WTC11 (cell line): Measurements from ENCODE around the gene PIF1. TPM values are rescaled to one million over a fixed set of nuclear protein-coding genes. Genes with fewer than 3 reads are reported as not detected.

Source experiments
- ATAC-seq: fragments of 200-7000 bp; cut with Tn5 transposase; 2 replicates; pipeline ENCODE4 v1.10.0; 2021; ENCODE audit warnings: mild to moderate bottlenecking, moderate library complexity
- CTCF ChIA-PET: fragments of 300-600 bp; sonication (Branson Sonifier 250); formaldehyde crosslinking; loops from one replicate; lab custom pipeline; 2021; ENCODE audit warnings: antibody characterized with exemption; lab: Charles Lee
- POLR2A ChIA-PET: fragments of 350-600 bp; sonication (Branson Sonifier 250); formaldehyde crosslinking; loops from one replicate; lab custom pipeline; 2021; ENCODE audit warnings: antibody characterized with exemption; lab: Charles Lee
- DNase-seq: peaks from one replicate; pipeline ENCODE4 v3.0.0; 2021; ENCODE audit warnings: low spot score
- H3K27ac Mint-ChIP-seq: 2 replicates; pipeline ENCODE4 v1.8.0; 2021; ENCODE audit warnings: mixed read lengths
- H3K27me3 Mint-ChIP-seq: 2 replicates; pipeline ENCODE4 v1.8.0; 2021; ENCODE audit warnings: low read depth, mild to moderate bottlenecking, moderate library complexity, mixed read lengths
- H3K36me3 Mint-ChIP-seq: 2 replicates; pipeline ENCODE4 v1.8.0; 2021; ENCODE audit warnings: mixed read lengths
- H3K4me1 Mint-ChIP-seq: 2 replicates; pipeline ENCODE4 v1.8.0; 2022; ENCODE audit warnings: mixed read lengths
- H3K4me3 Mint-ChIP-seq: 2 replicates; pipeline ENCODE4 v1.8.0; 2021; ENCODE audit warnings: mild to moderate bottlenecking, moderate library complexity, mixed read lengths
- H3K9me3 Mint-ChIP-seq: 2 replicates; pipeline ENCODE4 v1.8.0; 2021; ENCODE audit warnings: mixed read lengths
- AFF4 ChIP-seq: sonication (generic); formaldehyde crosslinking; IDR thresholded peaks from 2 replicates; pipeline ENCODE4 v1.8.1; 2023; ENCODE audit warnings: mild to moderate bottlenecking, missing genetic modification reagents, borderline replicate concordance
- ATF2 ChIP-seq: sonication (generic); formaldehyde crosslinking; IDR thresholded peaks from 2 replicates; pipeline ENCODE4 v1.8.1; 2022; ENCODE audit warnings: low read depth, missing genetic modification reagents, borderline replicate concordance
- CDX4 ChIP-seq: fragments of 250-450 bp; sonication (Bioruptor Pico); IDR thresholded peaks from 2 replicates; pipeline ENCODE4 v1.9.0; 2021; ENCODE audit warnings: moderate library complexity, mild to moderate bottlenecking, inconsistent platforms, borderline replicate concordance
- CREM ChIP-seq: sonication (generic); formaldehyde crosslinking; IDR thresholded peaks from 2 replicates; pipeline ENCODE4 v1.8.1; 2022; ENCODE audit warnings: mild to moderate bottlenecking, missing genetic modification reagents, moderate library complexity
- ERG ChIP-seq: fragments of 250-450 bp; sonication (Bioruptor Pico); IDR thresholded peaks from 2 replicates; pipeline ENCODE4 v1.8.0; 2021; ENCODE audit warnings: mild to moderate bottlenecking
- FOXJ3 ChIP-seq: sonication (generic); formaldehyde crosslinking; IDR thresholded peaks from 2 replicates; pipeline ENCODE4 v1.9.0; 2021; ENCODE audit warnings: missing genetic modification reagents, mild to moderate bottlenecking, borderline replicate concordance
- FOXK1 ChIP-seq: sonication (generic); formaldehyde crosslinking; IDR thresholded peaks from 2 replicates; pipeline ENCODE4 v1.8.0; 2022; ENCODE audit warnings: mild to moderate bottlenecking, moderate library complexity, missing genetic modification reagents
- FOXP1 ChIP-seq: sonication (generic); formaldehyde crosslinking; IDR thresholded peaks from 2 replicates; pipeline ENCODE4 v1.8.0; 2022; ENCODE audit warnings: missing genetic modification reagents, mild to moderate bottlenecking, moderate library complexity, borderline replicate concordance
- GTF2I ChIP-seq: fragments of 250-450 bp; sonication (Bioruptor Pico); conservative IDR thresholded peaks from 2 replicates; pipeline ENCODE4 v1.4.0; 2021; ENCODE audit warnings: mild to moderate bottlenecking
- MLX ChIP-seq: sonication (generic); formaldehyde crosslinking; IDR thresholded peaks from 2 replicates; pipeline ENCODE4 v1.8.1; 2023; ENCODE audit warnings: mild to moderate bottlenecking, missing genetic modification reagents, moderate library complexity
- MXD4 ChIP-seq: fragments of 250-450 bp; sonication (Bioruptor Pico); IDR thresholded peaks from 2 replicates; pipeline ENCODE4 v1.8.0; 2021; ENCODE audit warnings: mild to moderate bottlenecking, moderate library complexity, borderline replicate concordance
- NFATC4 ChIP-seq: fragments of 250-450 bp; sonication (Bioruptor Pico); IDR thresholded peaks from 2 replicates; pipeline ENCODE4 v1.9.0; 2021; ENCODE audit warnings: mild to moderate bottlenecking
- NFE2L1 ChIP-seq: sonication (generic); formaldehyde crosslinking; IDR thresholded peaks from 2 replicates; pipeline ENCODE4 v1.8.1; 2023; ENCODE audit warnings: missing genetic modification reagents
- NFYB ChIP-seq: sonication (generic); formaldehyde crosslinking; conservative IDR thresholded peaks from 2 replicates; pipeline ENCODE4 v1.8.0; 2022; ENCODE audit warnings: low read depth, missing genetic modification reagents
- NR2C2 ChIP-seq: sonication (generic); formaldehyde crosslinking; IDR thresholded peaks from 2 replicates; pipeline ENCODE4 v1.8.0; 2022; ENCODE audit warnings: mild to moderate bottlenecking, missing genetic modification reagents
- NR3C1 ChIP-seq: sonication (generic); formaldehyde crosslinking; conservative IDR thresholded peaks from 2 replicates; pipeline ENCODE4 v1.8.1; 2023; ENCODE audit warnings: low read depth, mild to moderate bottlenecking, missing genetic modification reagents
- STAT6 ChIP-seq: sonication (generic); formaldehyde crosslinking; conservative IDR thresholded peaks from 2 replicates; pipeline ENCODE4 v1.8.1; 2023; ENCODE audit warnings: mild to moderate bottlenecking, low read depth, missing genetic modification reagents, moderate library complexity
- ZBTB21 ChIP-seq: sonication (generic); formaldehyde crosslinking; IDR thresholded peaks from 2 replicates; pipeline ENCODE4 v1.8.1; 2023; ENCODE audit warnings: mild to moderate bottlenecking, missing genetic modification reagents, borderline replicate concordance
- ZNF121 ChIP-seq: sonication (generic); formaldehyde crosslinking; IDR thresholded peaks from 2 replicates; pipeline ENCODE4 v1.8.0; 2023; ENCODE audit warnings: missing genetic modification reagents
- ZNF416 ChIP-seq: fragments of 250-450 bp; sonication (Bioruptor Pico); IDR thresholded peaks from 2 replicates; pipeline ENCODE4 v1.9.0; 2021; ENCODE audit warnings: mild to moderate bottlenecking, inconsistent platforms
- ZNF671 ChIP-seq: fragments of 250-450 bp; sonication (Bioruptor Pico); IDR thresholded peaks from 2 replicates; pipeline ENCODE4 v1.8.0; 2021; ENCODE audit warnings: mild to moderate bottlenecking
- total RNA-seq: library from RNA; stranded (reverse); gene quantifications from 3 replicates; pipeline ENCODE4 v1.2.3, GENCODE V29; 2021

The PIF1 gene
- total RNA-seq, 1 experiment from 2014 or later: 249 TPM

- no peak for TF ChIP-seq STAT6 (CRISPR knock-in tag)
- peak; percentile 59; the same call in 1 of the 2 replicates for TF ChIP-seq FOXP1 (CRISPR knock-in tag)
- TF ChIP-seq AFF4: no peak; the same call in 1 of the 2 replicates
- TF ChIP-seq ZNF121 (CRISPR knock-in tag): no peak
- 0 out of 2 replicates have a peak, but pooled peaks have one; percentile 30 for TF ChIP-seq ZBTB21 (CRISPR knock-in tag)
- no peak for TF ChIP-seq FOXK1 (CRISPR knock-in tag)
- TF ChIP-seq NFATC4 (CRISPR knock-in tag): no peak
- peak; percentile 74 for TF ChIP-seq NFYB (CRISPR knock-in tag)
These were observed at the start of gene PIF1 (continued) for GRCh38 chr15:64825431-64826294.

- TF ChIP-seq FOXK1 (CRISPR knock-in tag) (no peak), ERG (CRISPR knock-in tag) (no peak), GTF2I (CRISPR knock-in tag) (no peak), MXD4 (no peak), ATF2 (CRISPR knock-in tag) (no peak), NR3C1 (no peak), ZNF671 (CRISPR knock-in tag) (no peak), MLX (no peak), CDX4 (CRISPR knock-in tag) (no peak), ZNF416 (CRISPR knock-in tag) (no peak), NFE2L1 (CRISPR knock-in tag) (no peak), FOXJ3 (no peak), NR2C2 (CRISPR knock-in tag) (no peak), CREM (CRISPR knock-in tag) (no peak)
- ATAC-seq (no peak), DNase-seq (no peak)
- H3K9me3 Mint-ChIP-seq: no peaks in the 10 kb centered on the region
- ChIA-PET POLR2A (no interaction called here), CTCF (no interaction called here)
- peaks cover 40% of the 10 kb centered on the region for H3K4me1 Mint-ChIP-seq
- H3K27ac Mint-ChIP-seq: no peak overlapping the region
- no peak overlapping the region for H3K4me3 Mint-ChIP-seq
- H3K36me3 Mint-ChIP-seq: 0 out of 2 replicates have a peak, but pooled peaks cover 2% of the 10 kb centered on the region
- H3K27me3 Mint-ChIP-seq: no peaks in the 10 kb centered on the region
These were observed 44.9 kb upstream of the PIF1 start for GRCh38 chr15:64870353-64870752.
